ENCODE data around the gene PCLAF. TPM values are rescaled to one million over a fixed set of nuclear protein-coding genes. Genes with fewer than 3 reads are reported as not detected.
"Not testable (repeated sequence)": the region's sequence is repeated elsewhere in the genome, so short reads cannot be mapped to it uniquely, and the experiment has no call there.

Gene PCLAF
- total and polyA plus RNA-seq, 2 of the 8 experiments (the other 6 are each of a cell fraction or from before 2014, with no cell fraction given), result 76.2 to 124 TPM

GRCh38 chr15:64331668-64332067 lies 49.6 kb downstream of the PCLAF start:
- H3K79me2 ChIP-seq (ENCODE audit: control insufficient read depth in 1 of 2, insufficient read depth in 2 of 2, low read length in 2 of 2); H3K23ac ChIP-seq (ENCODE audit: insufficient read length); H2BK5ac ChIP-seq (ENCODE audit: low read depth, low read length); H2BK20ac ChIP-seq (ENCODE audit: low read length); H3K4ac ChIP-seq (replicated peaks; ENCODE audit: insufficient read length, low read depth, low read length); FAIRE-seq; H3K18ac ChIP-seq (ENCODE audit: extremely low read depth, low read length); CTCF ChIA-PET (ENCODE audit: partially characterized antibody); H3K14ac ChIP-seq (ENCODE audit: insufficient read length); H3K23me2 ChIP-seq (ENCODE audit: low read depth, low read length); H4K91ac ChIP-seq (replicated peaks; ENCODE audit: insufficient read length, low read length); H2AFZ ChIP-seq (ENCODE audit: low read length); H3K36me3 ChIP-seq (ENCODE audit: control insufficient read depth in 2 of 4, insufficient read depth in 4 of 4, low read length in 3 of 4); H3K27me3 ChIP-seq (replicated peaks in 1 of 4; ENCODE audit: control insufficient read depth in 3 of 4, extremely low read depth in 1 of 4, insufficient read depth in 3 of 4, low read length in 3 of 4); H4K20me1 ChIP-seq (replicated peaks in 1 of 2; ENCODE audit: control insufficient read depth in 1 of 2, insufficient read depth in 2 of 2, low read length in 2 of 2); H3K4me3 ChIP-seq (ENCODE audit: extremely low read depth in 1 of 4, insufficient read depth in 2 of 4, low read depth in 3 of 4, low read length in 4 of 4); H2AK5ac ChIP-seq (ENCODE audit: low read depth, low read length); H3K9me3 ChIP-seq (ENCODE audit: insufficient read depth in 2 of 2, low read depth in 1 of 2, low read length in 1 of 2); H2BK15ac ChIP-seq (ENCODE audit: low read length); H3K27ac ChIP-seq (ENCODE audit: low read depth, low read length); H3K9ac ChIP-seq (replicated peaks in 1 of 4; ENCODE audit: extremely low read depth in 1 of 4, low read depth in 3 of 4, low read length in 3 of 4); H3K4me1 ChIP-seq (replicated peaks in 1 of 4; ENCODE audit: control insufficient read depth in 3 of 4, insufficient read depth in 4 of 4, low read length in 3 of 4); H3K56ac ChIP-seq (replicated peaks; ENCODE audit: insufficient read length, low read depth, low read length); H2BK12ac ChIP-seq (ENCODE audit: low read depth, low read length); H2BK120ac ChIP-seq (replicated peaks; ENCODE audit: low read depth, low read length); H4K5ac ChIP-seq (ENCODE audit: insufficient read length, low read depth, low read length); H3K4me2 ChIP-seq (ENCODE audit: insufficient read depth in 1 of 2, low read depth in 2 of 2, low read length in 2 of 2); H3K79me1 ChIP-seq (ENCODE audit: low read depth, low read length); POLR2A ChIA-PET (ENCODE audit: partially characterized antibody); DNase-seq (ENCODE audit: low read depth in 1 of 2, low spot score in 2 of 2); H4K8ac ChIP-seq (ENCODE audit: extremely low read depth, insufficient read depth, low read length): not testable (repeated sequence)
- 70% methylated on average over 2 of the region's 3 CpGs; no CpG with 5 or more reads in 1 of the 2 experiments for WGBS, 2 experiments (ENCODE audit: extremely low coverage in 1 of 2, insufficient coverage in 1 of 2, insufficient read length in 1 of 2, insufficient replicate concordance in 2 of 2, low coverage in 1 of 2, low lambda C conversion rate in 2 of 2, missing lambda C conversion rate in 1 of 2)

- H3K4ac ChIP-seq (replicated peaks; ENCODE audit: insufficient read length, low read depth, low read length); H3K36me3 ChIP-seq (ENCODE audit: control insufficient read depth in 2 of 4, insufficient read depth in 4 of 4, low read length in 3 of 4); H4K5ac ChIP-seq (ENCODE audit: insufficient read length, low read depth, low read length); H3K27me3 ChIP-seq (replicated peaks in 1 of 4; ENCODE audit: control insufficient read depth in 3 of 4, extremely low read depth in 1 of 4, insufficient read depth in 3 of 4, low read length in 3 of 4); H3K23me2 ChIP-seq (ENCODE audit: low read depth, low read length); H4K20me1 ChIP-seq (replicated peaks in 1 of 2; ENCODE audit: control insufficient read depth in 1 of 2, insufficient read depth in 2 of 2, low read length in 2 of 2); H2BK120ac ChIP-seq (replicated peaks; ENCODE audit: low read depth, low read length); DNase-seq (ENCODE audit: low read depth in 1 of 2, low spot score in 2 of 2); H3K9me3 ChIP-seq (ENCODE audit: insufficient read depth in 2 of 2, low read depth in 1 of 2, low read length in 1 of 2); H2BK15ac ChIP-seq (ENCODE audit: low read length); H2AK5ac ChIP-seq (ENCODE audit: low read depth, low read length); H3K4me2 ChIP-seq (ENCODE audit: insufficient read depth in 1 of 2, low read depth in 2 of 2, low read length in 2 of 2); H3K27ac ChIP-seq (ENCODE audit: low read depth, low read length); H3K18ac ChIP-seq (ENCODE audit: extremely low read depth, low read length); H4K91ac ChIP-seq (replicated peaks; ENCODE audit: insufficient read length, low read length); H4K8ac ChIP-seq (ENCODE audit: extremely low read depth, insufficient read depth, low read length); CTCF ChIA-PET (ENCODE audit: partially characterized antibody); H2BK5ac ChIP-seq (ENCODE audit: low read depth, low read length); H3K9ac ChIP-seq (replicated peaks in 1 of 4; ENCODE audit: extremely low read depth in 1 of 4, low read depth in 3 of 4, low read length in 3 of 4); H3K79me1 ChIP-seq (ENCODE audit: low read depth, low read length); H3K56ac ChIP-seq (replicated peaks; ENCODE audit: insufficient read length, low read depth, low read length); H2BK12ac ChIP-seq (ENCODE audit: low read depth, low read length); H2AFZ ChIP-seq (ENCODE audit: low read length); H3K14ac ChIP-seq (ENCODE audit: insufficient read length); H3K4me1 ChIP-seq (replicated peaks in 1 of 4; ENCODE audit: control insufficient read depth in 3 of 4, insufficient read depth in 4 of 4, low read length in 3 of 4); H3K23ac ChIP-seq (ENCODE audit: insufficient read length); H3K4me3 ChIP-seq (ENCODE audit: extremely low read depth in 1 of 4, insufficient read depth in 2 of 4, low read depth in 3 of 4, low read length in 4 of 4); FAIRE-seq; H2BK20ac ChIP-seq (ENCODE audit: low read length): not testable (repeated sequence)
- peaks cover 0 to 13% of the 10 kb centered on the region in 2 experiments; a peak in 3 of 4 replicates for H3K79me2 ChIP-seq (ENCODE audit: control insufficient read depth in 1 of 2, insufficient read depth in 2 of 2, low read length in 2 of 2)
- 40% methylated on average over 3 of the region's 15 CpGs; no CpG with 5 or more reads in 1 of the 2 experiments for WGBS, 2 experiments (ENCODE audit: extremely low coverage in 1 of 2, insufficient coverage in 1 of 2, insufficient read length in 1 of 2, insufficient replicate concordance in 2 of 2, low coverage in 1 of 2, low lambda C conversion rate in 2 of 2, missing lambda C conversion rate in 1 of 2)
- POLR2A ChIA-PET (ENCODE audit: partially characterized antibody), result interaction anchor here (0.7 kb wide), 1 partner anchor 54 kb away, joined by 3 read pairs; the partner anchor contains the start of gene PCLAF
These were observed 54.3 kb downstream of the PCLAF start for GRCh38 chr15:64326975-64327374.

Data from H1 (cell line).